Measurements from ENCODE around the gene INMT.

INMT gene

GRCh38 chr7:30721211-30721610 is 30.7 kb upstream of the INMT start:
- TF ChIP-seq GATA1 (IDR thresholded peaks at IDR 0.05; ENCODE audit: low read depth, low read length) (no peak), POLR2A (IDR thresholded peaks at IDR 0.05; ENCODE audit: low read length) (no peak)

DNA sequence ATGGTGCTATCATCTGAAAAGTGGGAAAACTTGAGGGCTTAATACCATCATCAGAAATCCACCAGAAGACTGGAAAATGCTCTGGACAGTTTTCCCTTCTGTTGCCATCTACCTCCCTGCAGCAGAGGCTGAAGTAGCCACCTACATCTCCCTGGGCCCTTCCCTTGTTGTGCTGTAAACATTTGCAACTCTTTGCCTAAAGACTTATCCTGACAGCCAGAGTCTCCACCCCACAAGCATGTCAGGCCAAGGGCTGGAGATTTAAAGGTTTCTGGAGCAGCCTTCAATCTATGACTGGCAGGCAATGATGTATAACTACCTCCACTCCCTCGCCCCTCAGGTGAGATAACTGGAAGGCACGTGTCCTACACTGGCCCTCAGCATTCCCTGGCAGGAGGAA is 29.7 kb upstream of the INMT start:
- TF ChIP-seq POLR2A (IDR thresholded peaks at IDR 0.05; ENCODE audit: low read length) (no peak), GATA1 (IDR thresholded peaks at IDR 0.05; ENCODE audit: low read depth, low read length) (no peak)
- no peak for DNase-seq

More at GRCh38 chr7:30721211-30721610, 30.7 kb upstream of the INMT start:
- DNase-seq, result no peak

DNA sequence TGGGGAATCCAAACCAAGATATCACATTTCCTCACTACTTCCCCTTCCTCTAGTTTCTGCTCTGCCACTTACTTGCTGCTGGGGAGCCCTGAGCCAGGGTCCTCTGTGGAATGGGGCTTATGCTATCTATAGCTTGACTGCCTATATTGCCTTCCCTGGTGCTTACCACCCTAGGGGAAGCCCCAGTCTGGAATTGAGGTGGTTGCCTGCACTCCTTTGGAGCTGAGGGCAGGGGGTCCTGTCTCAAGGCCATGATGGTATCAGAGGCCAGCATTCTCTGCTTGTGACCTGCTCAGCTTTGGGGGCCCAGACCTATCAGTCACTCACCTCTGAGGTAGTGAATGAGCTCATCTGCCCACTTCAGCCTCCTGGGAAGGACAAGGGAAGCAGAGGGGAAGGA is 29.3 kb upstream of the INMT start:
- no peak for DNase-seq
- TF ChIP-seq POLR2A (IDR thresholded peaks at IDR 0.05; ENCODE audit: low read length) (no peak), GATA1 (IDR thresholded peaks at IDR 0.05; ENCODE audit: low read depth, low read length) (no peak)

DNA sequence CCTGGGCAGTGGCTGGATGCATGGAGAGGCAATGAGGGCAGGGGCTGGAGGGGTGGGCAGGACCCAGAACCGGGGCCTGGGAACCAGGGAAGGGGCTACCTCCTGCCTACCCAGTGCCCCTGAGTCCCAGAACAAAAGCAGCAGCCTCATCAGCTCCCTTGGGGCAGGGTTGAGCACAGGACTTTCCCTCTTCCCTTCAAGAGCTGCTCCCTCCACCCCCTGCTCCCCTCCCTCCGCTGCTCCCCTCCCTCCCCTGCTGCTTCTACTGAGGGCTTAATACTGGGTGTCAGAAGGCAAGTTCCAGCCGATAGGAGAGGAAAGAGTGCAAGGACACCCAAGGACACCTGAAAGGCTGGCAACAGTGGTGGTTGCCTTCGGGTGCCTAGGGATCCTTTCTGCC is 28.2 kb upstream of the INMT start:
- DNase-seq, result no peak

GRCh38 chr7:30726296-30727006 is 25.5 kb upstream of the INMT start:
- DNase-seq, result no peak
- TF ChIP-seq GATA1 (IDR thresholded peaks at IDR 0.05; ENCODE audit: low read depth, low read length) (no peak), POLR2A (IDR thresholded peaks at IDR 0.05; ENCODE audit: low read length) (no peak)

More for the DNA sequence above, 28.2 kb upstream of the INMT start:
- TF ChIP-seq POLR2A (IDR thresholded peaks at IDR 0.05; ENCODE audit: low read length), result no peak
- TF ChIP-seq GATA1 (IDR thresholded peaks at IDR 0.05; ENCODE audit: low read depth, low read length), result no peak

GRCh38 chr7:30727061-30727945 is 24.6 kb upstream of the INMT start:
- TF ChIP-seq GATA1 (IDR thresholded peaks at IDR 0.05; ENCODE audit: low read depth, low read length) (no peak), POLR2A (IDR thresholded peaks at IDR 0.05; ENCODE audit: low read length) (no peak)
- peak; percentile 42 to 45 for DNase-seq

- no peak for TF ChIP-seq GATA1 (IDR thresholded peaks at IDR 0.05; ENCODE audit: low read depth, low read length)
- no peak for TF ChIP-seq POLR2A (IDR thresholded peaks at IDR 0.05; ENCODE audit: low read length)
- no peak for DNase-seq
Observed at GRCh38 chr7:30728591-30729100, 23.3 kb upstream of the INMT start.

- no peak for DNase-seq
- TF ChIP-seq POLR2A (IDR thresholded peaks at IDR 0.05; ENCODE audit: low read length) (no peak), GATA1 (IDR thresholded peaks at IDR 0.05; ENCODE audit: low read depth, low read length) (no peak)
Observed at GRCh38 chr7:30729642-30730041, 22.3 kb upstream of the INMT start.

- no peak for DNase-seq
- TF ChIP-seq GATA1 (IDR thresholded peaks at IDR 0.05; ENCODE audit: low read depth, low read length) (no peak), POLR2A (IDR thresholded peaks at IDR 0.05; ENCODE audit: low read length) (no peak)
Observed at GRCh38 chr7:30730097-30730496, 21.8 kb upstream of the INMT start.

GRCh38 chr7:30730996-30731395 is 20.9 kb upstream of the INMT start:
- DNase-seq, result no peak
- TF ChIP-seq GATA1 (IDR thresholded peaks at IDR 0.05; ENCODE audit: low read depth, low read length) (no peak), POLR2A (IDR thresholded peaks at IDR 0.05; ENCODE audit: low read length) (no peak)

DNA sequence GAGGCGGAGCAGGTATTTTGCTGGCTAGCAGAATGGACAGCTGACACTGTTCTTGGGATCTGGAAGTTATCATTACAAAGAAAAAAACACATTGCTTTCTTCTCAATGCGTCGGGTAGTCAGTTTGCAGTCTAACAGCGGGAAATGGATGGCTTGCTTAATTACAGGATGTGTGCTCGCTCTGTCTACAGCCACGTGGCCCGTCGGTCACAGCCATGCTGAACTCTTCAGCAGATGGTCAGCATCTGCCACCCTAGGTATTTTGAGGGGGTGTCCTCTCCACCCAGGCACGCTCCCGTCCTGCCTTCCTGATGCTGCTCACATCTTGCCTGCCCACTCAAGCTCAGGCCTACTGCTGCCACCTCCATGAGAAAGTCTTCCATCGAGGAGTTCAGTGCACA is 20.4 kb upstream of the INMT start:
- no peak for DNase-seq
- TF ChIP-seq GATA1 (IDR thresholded peaks at IDR 0.05; ENCODE audit: low read depth, low read length) (no peak), POLR2A (IDR thresholded peaks at IDR 0.05; ENCODE audit: low read length) (no peak)

GRCh38 chr7:30732606-30733005 is 19.3 kb upstream of the INMT start:
- no peak for DNase-seq

GRCh38 chr7:30733216-30733615 is 18.7 kb upstream of the INMT start:
- no peak for DNase-seq
- no peak for TF ChIP-seq POLR2A (IDR thresholded peaks at IDR 0.05; ENCODE audit: low read length)
- TF ChIP-seq GATA1 (IDR thresholded peaks at IDR 0.05; ENCODE audit: low read depth, low read length), result no peak

More at GRCh38 chr7:30732606-30733005, 19.3 kb upstream of the INMT start:
- no peak for TF ChIP-seq GATA1 (IDR thresholded peaks at IDR 0.05; ENCODE audit: low read depth, low read length)
- TF ChIP-seq POLR2A (IDR thresholded peaks at IDR 0.05; ENCODE audit: low read length), result no peak

GRCh38 chr7:30733691-30734090 is 18.2 kb upstream of the INMT start:
- no peak for TF ChIP-seq GATA1 (IDR thresholded peaks at IDR 0.05; ENCODE audit: low read depth, low read length)
- TF ChIP-seq POLR2A (IDR thresholded peaks at IDR 0.05; ENCODE audit: low read length), result no peak
- no peak for DNase-seq
